ENCODE measurements around the gene FAM229A. TPM values are rescaled to one million over a fixed set of nuclear protein-coding genes. Genes with fewer than 3 reads are reported as not detected.

The FAM229A gene
- total RNA-seq, 1 donor from 2014 or later: 10.1 TPM

DNA sequence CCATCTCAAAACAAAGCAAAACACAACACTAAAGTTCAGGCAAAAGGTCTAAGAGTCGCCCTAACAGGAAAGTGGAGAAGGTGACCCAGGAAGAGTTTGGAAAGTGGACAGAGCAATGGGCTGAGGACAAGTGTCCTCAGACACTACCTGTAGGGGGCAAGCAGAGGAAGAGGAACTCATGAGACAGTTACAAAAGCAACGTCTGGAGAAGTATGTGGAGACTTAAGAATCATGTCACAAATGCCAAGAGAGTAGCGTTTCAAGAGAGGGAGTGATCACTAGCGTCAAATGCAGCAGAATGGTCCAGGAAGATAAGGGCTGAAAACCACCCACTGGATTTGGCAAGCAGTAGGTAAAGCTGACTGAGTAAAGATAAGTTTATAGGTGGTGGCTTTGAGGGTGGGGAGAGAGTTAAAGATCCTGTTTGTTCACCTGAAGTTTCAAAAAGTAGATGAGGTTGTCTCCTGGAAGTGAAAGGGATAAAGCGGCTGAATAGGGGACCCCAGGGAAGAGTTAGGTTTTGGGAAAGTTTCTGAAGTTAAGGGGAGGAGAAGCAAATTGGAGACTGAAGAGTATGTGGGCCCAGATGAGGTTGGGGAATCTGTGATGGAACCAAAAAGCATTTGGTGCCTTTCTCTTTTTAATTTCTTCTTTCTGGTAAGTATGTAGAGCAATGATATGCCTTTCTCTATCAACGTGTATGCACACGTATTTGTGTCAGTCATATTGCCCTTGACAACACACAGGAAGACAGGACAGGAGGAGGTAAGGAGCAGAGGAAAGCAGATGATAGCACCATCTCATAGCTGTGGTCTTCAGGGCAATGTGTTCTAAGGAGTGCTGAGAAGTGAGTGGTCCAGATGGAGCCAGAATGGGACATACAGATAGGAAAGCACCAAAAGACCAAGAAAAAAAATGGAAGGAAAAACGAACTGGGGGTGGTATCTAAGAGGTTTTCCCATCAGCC is 28.9 kb upstream of the FAM229A start:
- Histone ChIP-seq H3K4me1 (peaks cover 52% of the 10 kb centered on the region), H3K9me3 (no peaks in the 10 kb centered on the region), H3K27ac (no peak overlapping the region), H3K4me3 (no peak overlapping the region), H3K36me3 (peaks cover 0 to 40% of the 10 kb centered on the region in 2 donors), H3K27me3 (no peaks in the 10 kb centered on the region)
- TF ChIP-seq POLR2A (IDR thresholded peaks at IDR 0.05): no peak
- TF ChIP-seq, protein P1, sequence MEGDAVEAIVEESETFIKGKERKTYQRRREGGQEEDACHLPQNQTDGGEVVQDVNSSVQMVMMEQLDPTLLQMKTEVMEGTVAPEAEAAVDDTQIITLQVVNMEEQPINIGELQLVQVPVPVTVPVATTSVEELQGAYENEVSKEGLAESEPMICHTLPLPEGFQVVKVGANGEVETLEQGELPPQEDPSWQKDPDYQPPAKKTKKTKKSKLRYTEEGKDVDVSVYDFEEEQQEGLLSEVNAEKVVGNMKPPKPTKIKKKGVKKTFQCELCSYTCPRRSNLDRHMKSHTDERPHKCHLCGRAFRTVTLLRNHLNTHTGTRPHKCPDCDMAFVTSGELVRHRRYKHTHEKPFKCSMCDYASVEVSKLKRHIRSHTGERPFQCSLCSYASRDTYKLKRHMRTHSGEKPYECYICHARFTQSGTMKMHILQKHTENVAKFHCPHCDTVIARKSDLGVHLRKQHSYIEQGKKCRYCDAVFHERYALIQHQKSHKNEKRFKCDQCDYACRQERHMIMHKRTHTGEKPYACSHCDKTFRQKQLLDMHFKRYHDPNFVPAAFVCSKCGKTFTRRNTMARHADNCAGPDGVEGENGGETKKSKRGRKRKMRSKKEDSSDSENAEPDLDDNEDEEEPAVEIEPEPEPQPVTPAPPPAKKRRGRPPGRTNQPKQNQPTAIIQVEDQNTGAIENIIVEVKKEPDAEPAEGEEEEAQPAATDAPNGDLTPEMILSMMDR (IDR thresholded peaks at IDR 0.05): no peak
- TF ChIP-seq POLR2AphosphoS5 (IDR thresholded peaks at IDR 0.05; ENCODE audit: insufficient read depth in 1 of 2, low read depth in 1 of 2): no peak
- intact Hi-C loops (cut with DNase I): loop anchor here (10.0 kb wide), 1 partner anchor 166 kb away; the partner anchor contains the start of genes EIF3I and TMEM234
- no peak for DNase-seq (ENCODE audit: extremely low spot score in 2 of 2)

DNA sequence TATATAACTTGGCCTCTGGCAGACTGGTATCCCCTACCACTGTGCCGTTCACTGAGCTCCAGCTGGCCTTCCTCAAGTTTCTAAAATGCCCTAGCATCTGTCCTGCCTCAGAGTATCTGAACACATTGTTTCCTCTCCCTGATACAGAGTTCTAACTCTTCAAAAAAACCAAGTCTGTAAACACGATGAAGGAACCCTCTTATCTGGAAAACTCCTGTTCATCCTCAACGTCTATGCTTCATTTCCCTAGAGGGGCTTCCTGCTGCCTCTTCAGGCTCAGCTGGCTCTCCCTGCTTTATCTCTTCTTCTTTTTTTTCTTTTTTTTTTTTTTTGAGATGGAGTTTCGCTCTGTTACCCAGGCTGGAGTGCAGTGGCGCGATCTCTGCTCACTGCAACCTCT is 26.4 kb upstream of the FAM229A start:
- no peak overlapping the region for H3K4me3 ChIP-seq
- TF ChIP-seq POLR2A (IDR thresholded peaks at IDR 0.05) (no peak), POLR2AphosphoS5 (IDR thresholded peaks at IDR 0.05; ENCODE audit: insufficient read depth in 1 of 2, low read depth in 1 of 2) (no peak)
- TF ChIP-seq, protein P1 (IDR thresholded peaks at IDR 0.05): no peak

DNA sequence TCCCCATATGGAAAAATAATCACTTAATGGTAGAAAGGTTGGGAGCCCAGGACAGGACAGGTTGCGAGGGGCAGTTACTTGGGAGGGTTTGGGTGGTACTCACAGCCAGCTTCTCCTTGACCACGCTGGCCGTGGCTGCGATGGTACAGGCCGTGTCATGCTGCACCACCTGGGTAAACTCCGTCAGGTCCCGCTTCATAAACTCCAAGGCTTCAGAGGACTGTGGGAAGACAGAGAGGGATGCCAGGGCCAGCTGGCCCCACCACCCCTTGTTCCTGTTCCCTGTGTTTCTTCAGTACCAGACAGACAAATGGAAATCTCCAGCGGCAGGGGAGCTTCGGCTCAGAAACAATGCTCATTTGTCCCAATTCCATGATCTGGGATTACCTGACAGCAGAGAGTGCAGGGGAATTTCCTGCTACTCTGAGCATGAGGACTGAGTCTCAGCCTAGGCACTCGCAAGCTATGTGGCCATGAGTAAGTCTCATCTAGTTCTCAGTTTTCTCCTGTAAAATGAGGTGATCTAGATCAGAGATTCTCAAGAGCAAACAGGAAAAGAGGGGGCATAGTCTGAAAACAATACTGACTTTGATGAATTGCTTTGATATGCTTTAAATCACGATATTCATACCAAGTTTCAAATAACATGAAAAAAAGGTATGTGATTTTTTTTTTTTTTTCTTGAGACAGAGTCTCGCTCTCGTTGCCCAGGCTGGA is 24.5 kb upstream of the FAM229A start:
- Histone ChIP-seq H3K9me3 (no peaks in the 10 kb centered on the region), H3K4me3 (no peak overlapping the region), H3K4me1 (peaks cover 27% of the 10 kb centered on the region), H3K27ac (no peak overlapping the region), H3K36me3 (peaks cover 0 to 82% of the 10 kb centered on the region in 2 donors), H3K27me3 (no peaks in the 10 kb centered on the region)
- TF ChIP-seq POLR2A (IDR thresholded peaks at IDR 0.05) (no peak), POLR2AphosphoS5 (IDR thresholded peaks at IDR 0.05; ENCODE audit: insufficient read depth in 1 of 2, low read depth in 1 of 2) (no peak)
- TF ChIP-seq, protein P1 (IDR thresholded peaks at IDR 0.05): no peak
- DNase-seq (ENCODE audit: extremely low spot score in 2 of 2): no peak
- intact Hi-C loops (cut with DNase I): no loop called here

More for the DNA sequence above, 26.4 kb upstream of the FAM229A start:
- H3K36me3 ChIP-seq: peaks cover 0 to 65% of the 10 kb centered on the region in 2 donors
- no peak for DNase-seq (ENCODE audit: extremely low spot score in 2 of 2)
- intact Hi-C loops (cut with DNase I): no loop called here
- H3K9me3 ChIP-seq: no peaks in the 10 kb centered on the region
- no peaks in the 10 kb centered on the region for H3K27me3 ChIP-seq
- H3K4me1 ChIP-seq: peaks cover 45% of the 10 kb centered on the region
- no peak overlapping the region for H3K27ac ChIP-seq

DNA sequence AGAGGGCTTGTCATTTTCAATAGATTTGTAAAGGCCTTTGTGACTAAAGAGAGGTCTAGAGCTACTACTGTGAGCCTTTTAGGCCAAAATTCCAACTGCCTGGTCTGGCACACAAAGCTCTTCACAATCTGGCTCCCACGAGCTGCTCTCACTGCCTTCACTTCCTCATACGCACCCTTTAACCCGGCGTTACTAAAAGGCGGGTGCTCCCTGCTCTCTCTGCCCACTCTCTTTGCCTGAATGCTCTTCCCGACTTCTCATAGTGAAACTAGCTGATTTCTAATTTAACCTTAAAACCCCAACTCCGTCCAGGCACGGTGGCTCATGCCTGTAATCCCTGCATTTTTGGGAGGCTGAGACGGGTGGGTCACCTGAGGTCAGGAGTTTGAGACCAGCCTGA is 17.8 kb upstream of the FAM229A start:
- no peaks in the 10 kb centered on the region for H3K27me3 ChIP-seq
- no peaks in the 10 kb centered on the region for H3K9me3 ChIP-seq
- DNase-seq (ENCODE audit: extremely low spot score in 2 of 2): no peak
- no peak overlapping the region for H3K27ac ChIP-seq
- no peaks in the 10 kb centered on the region for H3K4me1 ChIP-seq
- intact Hi-C loops (cut with DNase I): no loop called here
- no peak for TF ChIP-seq POLR2AphosphoS5 (IDR thresholded peaks at IDR 0.05; ENCODE audit: insufficient read depth in 1 of 2, low read depth in 1 of 2)
- TF ChIP-seq POLR2A (IDR thresholded peaks at IDR 0.05): no peak
- TF ChIP-seq, protein P1 (IDR thresholded peaks at IDR 0.05): no peak
- peaks cover 0 to 99% of the 10 kb centered on the region in 2 donors for H3K36me3 ChIP-seq
- no peak overlapping the region for H3K4me3 ChIP-seq
